Lung (tissue), 12 donors: ENCODE data around the gene BMP6. TPM values are rescaled to one million over a fixed set of nuclear protein-coding genes. Genes with fewer than 3 reads are reported as not detected.

Source experiments
- ATAC-seq: fragments of 200-7000 bp; cut with Tn5 transposase; one replicate; pipeline ENCODE4 v1.9.1; 2020; ENCODE audit warnings: moderate number of reproducible peaks; ENCODE audit not compliant: insufficient read depth, low FRiP score
- DNase-seq, 3 donors: peaks; one replicate each; pipeline ENCODE4 v3.0.0-alpha.2; 2013 to 2017
- H3K27ac ChIP-seq, 2 donors: one replicate each; pipeline ENCODE4 v1.5.1; 2013; ENCODE audit warnings: mild to moderate bottlenecking in 2 of 2, moderate library complexity in 2 of 2, control low read depth in 1 of 2, inconsistent platforms in 1 of 2, low read depth in 1 of 2, low read length in 1 of 2
- H3K27me3 ChIP-seq, 3 donors: one replicate each; pipeline ENCODE4 v1.5.1; 2013; ENCODE audit warnings: low read length in 2 of 3; ENCODE audit not compliant: control insufficient read depth in 3 of 3, insufficient read depth in 3 of 3
- H3K36me3 ChIP-seq, 4 donors: one replicate each; pipeline ENCODE4 v1.5.1; 2013; ENCODE audit warnings: low read length in 4 of 4, mild to moderate bottlenecking in 1 of 4, moderate library complexity in 1 of 4; ENCODE audit not compliant: control insufficient read depth in 4 of 4, insufficient read depth in 4 of 4
- H3K4me1 ChIP-seq, 5 donors: one replicate each; pipeline ENCODE4 v1.5.1; 2013; ENCODE audit warnings: low read length in 5 of 5, mild to moderate bottlenecking in 2 of 5, moderate library complexity in 1 of 5; ENCODE audit not compliant: control insufficient read depth in 5 of 5, insufficient read depth in 5 of 5
- H3K4me3 ChIP-seq: one replicate; pipeline ENCODE4 v1.5.1; 2013; ENCODE audit warnings: mild to moderate bottlenecking, control low read depth, moderate library complexity
- H3K9ac ChIP-seq, 2 donors: one replicate each; pipeline ENCODE4 v1.5.1; 2013; ENCODE audit warnings: low read length in 2 of 2, control low read depth in 1 of 2; ENCODE audit not compliant: insufficient read depth in 1 of 2
- H3K9me3 ChIP-seq, 4 donors: one replicate each; pipeline ENCODE4 v1.5.1; 2013; ENCODE audit warnings: low read length in 3 of 4, mild to moderate bottlenecking in 1 of 4, moderate library complexity in 1 of 4; ENCODE audit not compliant: control insufficient read depth in 4 of 4, insufficient read depth in 3 of 4
- WGBS, 2 donors: extraction: QIAGEN DNeasy Blood & Tissue Kit; methylation state at CpG; one replicate each; pipeline ENCODE4 v1.1.7; 2013; 5-methylcytosine and 5-hydroxymethylcytosine counted together
- polyA plus RNA-seq, 2 donors: library from polyadenylated mRNA; stranded (reverse); fragments of 200-250 nt; gene quantifications; one replicate each; pipeline ENCODE4 v1.2.1, GENCODE V29; 2013
- total RNA-seq, 2 donors: library from RNA; depleted of rRNA in 1 of 2; stranded (reverse); fragments of >200 nt in 1 of 2; gene quantifications; one replicate each; pipeline ENCODE4 v1.2.1, GENCODE V29; 2014 to 2021
- TF ChIP-seq, protein P1 (sequence below): IDR thresholded peaks from 2 replicates; pipeline ENCODE4 v1.5.1; 2012; ENCODE audit warnings: mild to moderate bottlenecking; ENCODE audit errors: control extremely low read depth, extremely low read depth
- donor health status: control.
- donor health status: control.
- donor health status: Bipolar disorder and iron deficiency.
- donor health status: healthy.
- donor health status: DM: yes; HTN: yes; CAD: no.

The BMP6 gene
- total and polyA plus RNA-seq, 4 donors = 2.3 to 17.3 (median 10.6) TPM

DNA sequence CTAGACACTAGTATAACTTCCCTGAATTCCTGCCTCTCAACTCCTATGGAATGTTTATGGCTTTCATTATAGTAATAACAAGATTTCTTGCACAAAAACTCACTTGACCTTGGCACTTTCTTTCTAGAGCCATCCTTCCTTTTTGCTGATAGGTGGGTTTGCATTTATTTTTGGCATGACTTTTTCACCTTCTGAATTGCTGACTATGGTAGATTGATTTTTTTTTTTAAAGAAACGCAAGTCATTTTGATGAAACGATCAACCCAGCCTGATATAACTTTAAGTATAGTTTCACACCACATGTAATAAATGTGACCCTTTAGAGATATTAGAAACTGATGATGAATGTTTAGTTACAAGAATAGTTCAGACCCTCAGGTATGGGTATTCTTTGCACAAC, 61.8 kb downstream of the BMP6 start:
- no peaks in the 10 kb centered on the region for H3K36me3 ChIP-seq
- peaks cover 0 to 42% (median 7%) of the 10 kb centered on the region in 5 donors for H3K4me1 ChIP-seq
- TF ChIP-seq, protein P1, sequence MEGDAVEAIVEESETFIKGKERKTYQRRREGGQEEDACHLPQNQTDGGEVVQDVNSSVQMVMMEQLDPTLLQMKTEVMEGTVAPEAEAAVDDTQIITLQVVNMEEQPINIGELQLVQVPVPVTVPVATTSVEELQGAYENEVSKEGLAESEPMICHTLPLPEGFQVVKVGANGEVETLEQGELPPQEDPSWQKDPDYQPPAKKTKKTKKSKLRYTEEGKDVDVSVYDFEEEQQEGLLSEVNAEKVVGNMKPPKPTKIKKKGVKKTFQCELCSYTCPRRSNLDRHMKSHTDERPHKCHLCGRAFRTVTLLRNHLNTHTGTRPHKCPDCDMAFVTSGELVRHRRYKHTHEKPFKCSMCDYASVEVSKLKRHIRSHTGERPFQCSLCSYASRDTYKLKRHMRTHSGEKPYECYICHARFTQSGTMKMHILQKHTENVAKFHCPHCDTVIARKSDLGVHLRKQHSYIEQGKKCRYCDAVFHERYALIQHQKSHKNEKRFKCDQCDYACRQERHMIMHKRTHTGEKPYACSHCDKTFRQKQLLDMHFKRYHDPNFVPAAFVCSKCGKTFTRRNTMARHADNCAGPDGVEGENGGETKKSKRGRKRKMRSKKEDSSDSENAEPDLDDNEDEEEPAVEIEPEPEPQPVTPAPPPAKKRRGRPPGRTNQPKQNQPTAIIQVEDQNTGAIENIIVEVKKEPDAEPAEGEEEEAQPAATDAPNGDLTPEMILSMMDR = no peak
- H3K27me3 ChIP-seq = no peaks in the 10 kb centered on the region
- ATAC-seq (no peak), DNase-seq (no peak)
- no peak overlapping the region for H3K27ac ChIP-seq
- WGBS, 2 donors = 86 to 87% methylated on average over 2 of the region's 2 CpGs
- no peak overlapping the region for H3K4me3 ChIP-seq
- H3K9me3 ChIP-seq = no peaks in the 10 kb centered on the region
- no peak overlapping the region for H3K9ac ChIP-seq

DNA sequence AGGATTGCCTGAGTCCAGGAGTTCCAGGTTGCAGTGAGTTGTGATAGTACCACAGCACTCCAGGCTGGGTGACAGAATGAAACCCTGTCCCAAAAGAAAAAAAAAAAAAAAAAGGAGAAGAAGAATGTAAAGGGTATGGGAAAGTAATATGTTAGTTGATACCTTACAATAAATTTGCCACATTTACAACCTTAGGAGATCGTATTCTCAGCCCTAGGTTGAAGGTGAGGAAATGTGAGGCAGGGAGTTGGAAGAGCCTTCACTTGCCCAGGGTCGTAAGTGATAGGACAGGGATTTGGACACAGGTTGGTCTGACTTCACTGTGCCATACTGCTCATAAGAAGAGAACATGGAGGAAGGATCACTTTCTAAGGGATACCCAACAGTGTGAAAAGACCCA, 68.6 kb downstream of the BMP6 start:
- Histone ChIP-seq H3K4me1 (peaks cover 0 to 3% (median 0%) of the 10 kb centered on the region in 5 donors), H3K27me3 (no peaks in the 10 kb centered on the region), H3K9me3 (peaks cover 0 to 3% (median 0%) of the 10 kb centered on the region in 4 donors), H3K4me3 (no peak overlapping the region), H3K9ac (no peak overlapping the region), H3K36me3 (no peaks in the 10 kb centered on the region), H3K27ac (no peak overlapping the region)
- ATAC-seq = no peak
- TF ChIP-seq, protein P1 = no peak
- 90 to 92% methylated on average over 2 of the region's 2 CpGs for WGBS, 2 donors
- DNase-seq = no peak

DNA sequence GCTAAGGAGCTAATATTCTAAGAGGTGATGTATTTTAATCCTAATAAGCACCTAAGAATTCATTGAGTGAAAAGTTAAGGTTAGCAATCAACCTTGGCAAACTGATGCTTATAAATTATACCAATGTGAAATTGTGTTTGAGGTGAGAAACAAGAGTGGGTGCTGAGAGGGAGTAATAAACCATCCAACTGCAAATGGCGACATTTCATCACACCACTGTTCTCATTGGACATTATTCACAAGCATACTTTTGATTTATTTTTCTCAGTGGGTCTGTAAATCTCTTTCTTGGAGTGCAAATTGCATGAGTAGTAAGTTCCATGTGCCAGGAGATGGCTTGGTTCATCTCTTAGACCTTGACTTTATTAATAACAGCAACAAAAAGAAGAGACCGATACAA, 71.5 kb downstream of the BMP6 start:
- no peak overlapping the region for H3K4me3 ChIP-seq
- ATAC-seq (no peak), DNase-seq (no peak)
- H3K9ac ChIP-seq = no peak overlapping the region
- TF ChIP-seq, protein P1 = no peak
- peaks cover 0 to 3% (median 0%) of the 10 kb centered on the region in 4 donors for H3K9me3 ChIP-seq
- peaks cover 0 to 12% (median 0%) of the 10 kb centered on the region in 5 donors for H3K4me1 ChIP-seq
- WGBS, 2 donors = 93 to 100% methylated on average over 2 of the region's 2 CpGs
- no peaks in the 10 kb centered on the region for H3K36me3 ChIP-seq
- no peak overlapping the region for H3K27ac ChIP-seq
- no peaks in the 10 kb centered on the region for H3K27me3 ChIP-seq

DNA sequence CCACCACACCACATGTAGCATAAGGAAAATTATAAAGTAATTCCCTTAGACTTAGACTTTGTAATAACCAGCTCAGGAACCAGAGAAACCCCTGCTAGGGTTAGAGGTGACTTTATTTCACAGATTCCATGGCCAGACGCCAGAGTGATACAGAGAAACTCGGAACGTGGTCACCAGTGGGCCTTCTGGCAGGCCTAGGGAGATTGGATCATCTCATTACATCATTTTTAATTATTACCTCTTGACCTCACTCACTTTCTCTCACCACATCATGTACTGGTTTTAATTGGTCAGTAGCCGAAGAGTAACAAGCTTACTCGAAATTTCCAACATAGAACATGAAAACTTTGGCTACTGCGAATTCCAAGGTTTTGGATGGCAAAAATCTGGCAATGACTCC, 72.9 kb downstream of the BMP6 start:
- TF ChIP-seq, protein P1 = no peak
- DNase-seq = no peak
- Histone ChIP-seq H3K4me1 (peaks cover 0 to 12% (median 2%) of the 10 kb centered on the region in 5 donors), H3K9me3 (peaks cover 0 to 3% (median 0%) of the 10 kb centered on the region in 4 donors), H3K27me3 (no peaks in the 10 kb centered on the region), H3K27ac (no peak overlapping the region), H3K36me3 (no peaks in the 10 kb centered on the region), H3K9ac (no peak overlapping the region), H3K4me3 (no peak overlapping the region)
- WGBS, 2 donors = 84 to 95% methylated on average over 6 of the region's 6 CpGs
- no peak for ATAC-seq
